Measurements from ENCODE around the gene LILRA1. TPM values are rescaled to one million over a fixed set of nuclear protein-coding genes. Genes with fewer than 3 reads are reported as not detected.

Gene LILRA1
- total and polyA plus RNA-seq, 2 donors (not counting 1 experiment from before 2014, with no cell fraction given): 1.5 TPM; not detected in 1

DNA sequence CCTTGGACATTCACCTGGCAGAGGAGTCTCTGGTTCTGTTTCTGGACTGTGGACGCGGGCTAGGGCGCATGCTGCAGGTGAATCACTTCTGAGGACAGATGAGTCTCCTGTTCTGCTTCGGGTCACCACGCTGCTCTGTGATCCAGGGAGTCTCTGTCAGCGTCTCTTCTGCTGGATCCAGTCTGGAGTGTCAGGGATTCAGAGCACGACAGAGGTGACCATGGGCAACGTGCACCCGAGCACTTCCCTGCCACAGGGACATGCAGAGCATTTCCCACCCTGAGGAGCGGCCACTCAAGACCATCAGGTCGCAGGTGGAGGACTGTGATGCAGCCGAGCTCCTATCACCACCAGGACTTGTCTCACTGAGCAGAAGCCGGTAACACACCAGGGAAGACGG, 44.2 kb upstream of the LILRA1 start:
- no peak overlapping the region for H3K27ac Mint-ChIP-seq
- TF ChIP-seq, protein P1, sequence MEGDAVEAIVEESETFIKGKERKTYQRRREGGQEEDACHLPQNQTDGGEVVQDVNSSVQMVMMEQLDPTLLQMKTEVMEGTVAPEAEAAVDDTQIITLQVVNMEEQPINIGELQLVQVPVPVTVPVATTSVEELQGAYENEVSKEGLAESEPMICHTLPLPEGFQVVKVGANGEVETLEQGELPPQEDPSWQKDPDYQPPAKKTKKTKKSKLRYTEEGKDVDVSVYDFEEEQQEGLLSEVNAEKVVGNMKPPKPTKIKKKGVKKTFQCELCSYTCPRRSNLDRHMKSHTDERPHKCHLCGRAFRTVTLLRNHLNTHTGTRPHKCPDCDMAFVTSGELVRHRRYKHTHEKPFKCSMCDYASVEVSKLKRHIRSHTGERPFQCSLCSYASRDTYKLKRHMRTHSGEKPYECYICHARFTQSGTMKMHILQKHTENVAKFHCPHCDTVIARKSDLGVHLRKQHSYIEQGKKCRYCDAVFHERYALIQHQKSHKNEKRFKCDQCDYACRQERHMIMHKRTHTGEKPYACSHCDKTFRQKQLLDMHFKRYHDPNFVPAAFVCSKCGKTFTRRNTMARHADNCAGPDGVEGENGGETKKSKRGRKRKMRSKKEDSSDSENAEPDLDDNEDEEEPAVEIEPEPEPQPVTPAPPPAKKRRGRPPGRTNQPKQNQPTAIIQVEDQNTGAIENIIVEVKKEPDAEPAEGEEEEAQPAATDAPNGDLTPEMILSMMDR (IDR thresholded peaks at IDR 0.05): no peak
- no peak for TF ChIP-seq EZH2 (IDR thresholded peaks at IDR 0.05; ENCODE audit: borderline replicate concordance, insufficient read depth, low read depth, low read length, poor library complexity, severe bottlenecking)
- intact Hi-C loops (cut with micrococcal nuclease): no loop called here

GRCh38 chr19:54551293-54551692, 42.1 kb upstream of the LILRA1 start:
- no peaks in the 10 kb centered on the region for H3K9me3 Mint-ChIP-seq (ENCODE audit: insufficient read depth)
- peaks cover 0 to 5% (median 0%) of the 10 kb centered on the region in 4 experiments for H3K27me3 ChIP-seq (replicated peaks in 1 of 4; ENCODE audit: control extremely low read depth in 1 of 4, control insufficient read depth in 3 of 4, insufficient read depth in 4 of 4, low read length in 3 of 4)
- peak overlapping the region; percentile 47 for H3K4me2 ChIP-seq (replicated peaks; ENCODE audit: low read depth, low read length, poor library complexity, severe bottlenecking)
- no peak overlapping the region for H3K27ac Mint-ChIP-seq
- ATAC-seq (ENCODE audit: low read depth): no peak
- no peaks in the 10 kb centered on the region for H4K20me1 ChIP-seq (ENCODE audit: control insufficient read depth, insufficient read depth, low read length, poor library complexity, severe bottlenecking)
- H3K36me3 ChIP-seq (replicated peaks in 1 of 2; ENCODE audit: control extremely low read depth in 1 of 2, control insufficient read depth in 1 of 2, extremely low read depth in 1 of 2, insufficient read depth in 2 of 2, low read length in 1 of 2): no peaks in the 10 kb centered on the region
- POLR2A ChIA-PET: no interaction called here
- H3K9ac ChIP-seq (ENCODE audit: low read length): no peak overlapping the region
- CTCF ChIA-PET: interaction anchor here (0.7 to 1.1 kb wide), 3 partner anchors 65 to 1227 kb away, joined by 3 read pairs; no protein-coding TSS in a partner anchor
- H3K4me3 Mint-ChIP-seq: no peak overlapping the region
- H3K9me3 ChIP-seq (ENCODE audit: control extremely low read depth in 1 of 3, control insufficient read depth in 2 of 3, insufficient read depth in 1 of 3, low read length in 2 of 3): no peaks in the 10 kb centered on the region
- no peak for TF ChIP-seq EZH2 (IDR thresholded peaks at IDR 0.05; ENCODE audit: borderline replicate concordance, insufficient read depth, low read depth, low read length, poor library complexity, severe bottlenecking)
- TF ChIP-seq, protein P1 (IDR thresholded peaks at IDR 0.05): no peak
- no peaks in the 10 kb centered on the region for H3K79me2 ChIP-seq (ENCODE audit: control insufficient read depth, insufficient read depth, low read length)
- WGBS (ENCODE audit: insufficient coverage): no CpG with 5 or more reads among the region's 6 CpGs
- no peak for DNase-seq
- H3K27ac ChIP-seq (ENCODE audit: low read length in 2 of 2): no peak overlapping the region
- intact Hi-C loops (cut with micrococcal nuclease): no loop called here
- peaks cover 20% of the 10 kb centered on the region for H3K27me3 Mint-ChIP-seq
- peaks cover 14% of the 10 kb centered on the region for H3K4me1 Mint-ChIP-seq
- H3K4me3 ChIP-seq (ENCODE audit: control extremely low read depth in 1 of 5, extremely low read depth in 1 of 5, insufficient read depth in 1 of 5, low read depth in 2 of 5, low read length in 4 of 5): no peak overlapping the region
- H2AFZ ChIP-seq (ENCODE audit: insufficient read depth, low read depth, low read length, poor library complexity, severe bottlenecking): no peak overlapping the region
- H3K4me1 ChIP-seq (ENCODE audit: control insufficient read depth in 2 of 2, insufficient read depth in 2 of 2, low read length in 2 of 2): peaks cover 12 to 14% of the 10 kb centered on the region in 2 donors

More for the DNA sequence above, 44.2 kb upstream of the LILRA1 start:
- peaks cover 14% of the 10 kb centered on the region for H3K4me1 Mint-ChIP-seq
- DNase-seq (no peak), ATAC-seq (ENCODE audit: low read depth) (no peak)
- Histone ChIP-seq H3K4me2 (replicated peaks; ENCODE audit: low read depth, low read length, poor library complexity, severe bottlenecking) (no peak overlapping the region), H3K9ac (ENCODE audit: low read length) (no peak overlapping the region), H4K20me1 (ENCODE audit: control insufficient read depth, insufficient read depth, low read length, poor library complexity, severe bottlenecking) (no peaks in the 10 kb centered on the region), H3K79me2 (ENCODE audit: control insufficient read depth, insufficient read depth, low read length) (no peaks in the 10 kb centered on the region), H3K27ac (ENCODE audit: low read length in 2 of 2) (no peak overlapping the region), H3K4me3 (ENCODE audit: control extremely low read depth in 1 of 5, extremely low read depth in 1 of 5, insufficient read depth in 1 of 5, low read depth in 2 of 5, low read length in 4 of 5) (no peak overlapping the region), H3K36me3 (replicated peaks in 1 of 2; ENCODE audit: control extremely low read depth in 1 of 2, control insufficient read depth in 1 of 2, extremely low read depth in 1 of 2, insufficient read depth in 2 of 2, low read length in 1 of 2) (no peaks in the 10 kb centered on the region), H2AFZ (ENCODE audit: insufficient read depth, low read depth, low read length, poor library complexity, severe bottlenecking) (no peak overlapping the region), H3K4me1 (ENCODE audit: control insufficient read depth in 2 of 2, insufficient read depth in 2 of 2, low read length in 2 of 2) (peaks cover 12 to 14% of the 10 kb centered on the region in 2 donors), H3K27me3 (replicated peaks in 1 of 4; ENCODE audit: control extremely low read depth in 1 of 4, control insufficient read depth in 3 of 4, insufficient read depth in 4 of 4, low read length in 3 of 4) (peaks cover 0 to 5% (median 0%) of the 10 kb centered on the region in 4 experiments), H3K9me3 (ENCODE audit: control extremely low read depth in 1 of 3, control insufficient read depth in 2 of 3, insufficient read depth in 1 of 3, low read length in 2 of 3) (no peaks in the 10 kb centered on the region)
- 83% methylated on average over 14 of the region's 14 CpGs for WGBS (ENCODE audit: insufficient coverage)
- H3K27me3 Mint-ChIP-seq: peaks cover 14% of the 10 kb centered on the region
- H3K9me3 Mint-ChIP-seq (ENCODE audit: insufficient read depth): no peaks in the 10 kb centered on the region
- POLR2A ChIA-PET: no interaction called here
- CTCF ChIA-PET: no interaction called here
- H3K4me3 Mint-ChIP-seq: no peak overlapping the region
